GM21528 (cell line): ENCODE measurements around the gene SEZ6L.

Experiments used
- ATAC-seq: cut with Tn5 transposase; IDR thresholded peaks from one replicate; pipeline ENCODE4 v1.9.1; 2021; ENCODE audit warnings: mild to moderate bottlenecking, moderate library complexity; ENCODE audit not compliant: unreplicated experiment, low FRiP score

SEZ6L gene

DNA sequence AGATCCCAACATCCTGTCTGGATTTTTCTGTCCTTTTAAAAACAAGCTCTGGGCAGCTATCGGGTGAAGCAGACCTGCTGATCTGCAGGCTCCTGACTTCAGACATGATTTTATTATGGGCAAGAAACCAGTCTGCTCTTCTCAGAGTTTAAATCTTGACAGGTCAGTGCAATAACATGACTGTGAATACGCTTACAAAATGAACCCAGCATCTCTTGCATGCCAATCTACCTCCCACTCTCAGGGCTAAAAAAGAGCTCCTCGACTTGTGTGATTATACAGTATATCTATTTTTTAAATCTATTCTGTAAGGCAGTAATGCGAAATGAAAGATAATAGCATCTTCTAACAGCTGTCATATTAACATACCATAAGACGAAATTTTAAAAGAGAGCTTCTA lies 241.1 kb downstream of the SEZ6L start:
- ATAC-seq, result no peak

DNA sequence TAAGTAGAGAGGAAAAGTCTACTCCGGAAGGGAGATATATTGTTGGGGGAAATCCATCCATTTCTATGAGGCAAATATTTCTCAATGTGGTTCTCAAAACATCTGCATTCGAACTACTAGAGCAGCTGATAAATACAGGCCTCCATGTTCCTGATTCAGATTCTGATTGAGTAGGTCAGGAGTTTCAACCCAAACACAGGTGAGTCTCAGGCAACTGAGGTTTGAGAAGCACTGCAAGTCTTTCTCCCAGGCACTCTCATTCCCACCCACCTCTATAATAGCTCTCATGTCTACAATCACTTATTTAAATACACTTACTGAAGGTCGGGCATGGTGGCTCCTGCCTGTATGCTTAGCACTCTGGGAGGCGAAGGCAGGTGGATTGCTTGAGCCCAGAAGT lies 245.1 kb downstream of the SEZ6L start:
- no peak for ATAC-seq

DNA sequence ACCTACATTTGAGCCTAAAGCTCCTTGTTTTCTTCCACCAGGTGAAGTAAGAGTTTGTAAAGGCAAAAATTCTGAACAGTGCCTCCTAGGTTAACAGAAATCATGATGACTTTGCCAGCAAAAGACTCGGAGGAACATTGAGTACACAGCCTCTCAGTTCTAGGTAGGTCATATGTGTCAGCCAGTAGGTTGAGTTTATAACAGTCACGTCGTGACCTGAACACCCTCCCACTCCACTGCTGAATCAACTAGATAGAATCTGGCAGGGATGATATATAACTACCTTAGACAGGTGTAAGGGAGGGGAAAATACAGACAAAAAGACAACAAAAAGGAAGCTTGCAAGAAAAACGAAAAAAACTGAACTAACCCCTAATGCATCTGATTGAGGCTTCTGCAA lies 247.0 kb downstream of the SEZ6L start:
- ATAC-seq, result no peak

DNA sequence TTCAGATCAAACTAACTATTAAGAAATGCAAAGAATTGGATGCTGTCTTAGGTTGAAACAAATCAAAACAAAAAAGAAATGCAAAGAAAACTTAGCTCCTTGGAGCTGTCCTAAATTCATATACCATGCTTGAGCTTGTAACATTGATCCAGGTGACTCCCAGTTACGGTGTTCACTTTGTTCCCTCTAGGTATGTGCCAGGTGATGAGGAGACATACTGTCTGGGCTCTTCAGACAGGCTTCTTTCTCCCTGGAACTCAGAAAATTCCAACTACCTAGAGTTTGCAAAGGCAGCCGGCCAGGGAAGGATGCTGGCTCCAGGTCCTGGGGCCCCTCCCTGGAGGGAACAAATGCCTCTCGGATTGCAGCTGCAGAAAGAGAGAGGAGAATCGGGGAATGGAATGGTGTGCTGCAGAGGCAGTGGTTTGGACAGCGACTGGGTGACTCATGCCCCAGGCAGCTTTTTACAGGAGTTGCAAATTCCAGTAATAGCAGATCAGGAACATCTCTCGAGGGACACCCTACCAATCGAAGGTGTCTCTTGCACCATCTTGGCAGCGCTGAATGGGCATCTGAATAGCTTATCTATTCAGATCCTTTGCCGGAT lies 247.5 kb downstream of the SEZ6L start:
- no peak for ATAC-seq

DNA sequence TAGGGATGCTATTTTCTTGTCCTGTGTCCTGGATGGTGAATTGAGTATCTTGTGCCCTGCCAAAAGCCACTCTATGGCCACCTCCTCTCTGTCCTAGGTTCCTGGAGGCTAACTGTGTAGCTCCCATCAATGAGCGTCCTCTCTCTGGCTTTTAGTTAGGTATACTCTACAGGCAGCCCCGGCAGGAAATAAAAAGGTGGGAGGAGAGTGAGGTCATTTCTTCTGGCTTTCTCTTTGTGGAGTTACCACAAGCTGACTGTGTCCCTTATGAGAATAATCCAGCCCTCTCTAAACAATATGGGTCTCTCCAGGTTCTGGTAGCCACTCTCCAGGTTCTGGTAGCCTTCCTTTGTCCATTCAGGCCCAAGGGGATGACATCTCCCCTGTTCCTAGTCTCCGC lies 248.1 kb downstream of the SEZ6L start:
- no peak for ATAC-seq

DNA sequence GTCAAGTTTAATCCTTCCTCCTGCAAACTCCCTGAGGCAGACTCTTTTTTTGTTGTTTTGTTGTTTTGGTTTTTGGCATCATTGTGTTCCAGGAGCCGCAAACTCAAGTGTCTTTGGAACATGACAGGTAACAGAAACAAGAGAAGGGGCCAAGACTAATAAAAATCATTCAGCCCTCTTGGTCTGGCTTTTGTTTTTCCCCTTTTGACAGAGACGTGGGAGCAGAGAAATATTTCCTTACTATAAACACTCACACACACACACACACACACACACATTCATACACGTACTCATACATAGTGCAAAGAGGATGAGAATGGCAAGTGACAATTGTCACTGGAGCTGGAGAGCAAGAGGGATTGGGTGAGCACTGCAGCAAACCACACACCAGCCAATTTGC lies 249.4 kb downstream of the SEZ6L start:
- ATAC-seq, result no peak

DNA sequence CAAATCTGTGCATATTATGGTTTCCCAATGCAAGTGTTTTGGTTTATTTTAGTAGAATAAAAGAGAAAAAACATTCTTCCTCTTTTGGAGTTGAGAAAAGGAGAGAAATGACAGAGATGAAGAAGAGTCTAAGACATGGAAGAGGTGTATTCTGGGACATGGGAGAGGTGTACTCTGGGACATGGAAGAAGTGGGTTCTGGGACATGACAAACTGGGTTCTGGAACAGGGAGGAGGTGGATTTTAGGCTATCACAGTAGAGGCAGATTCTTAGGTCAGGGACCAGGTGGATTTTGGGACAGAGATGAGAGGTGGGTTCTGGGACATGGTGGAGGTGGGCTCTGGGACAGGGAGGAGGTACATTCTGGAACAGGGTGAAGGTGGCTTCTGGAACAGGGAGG lies 257.7 kb downstream of the SEZ6L start:
- ATAC-seq, result no peak

DNA sequence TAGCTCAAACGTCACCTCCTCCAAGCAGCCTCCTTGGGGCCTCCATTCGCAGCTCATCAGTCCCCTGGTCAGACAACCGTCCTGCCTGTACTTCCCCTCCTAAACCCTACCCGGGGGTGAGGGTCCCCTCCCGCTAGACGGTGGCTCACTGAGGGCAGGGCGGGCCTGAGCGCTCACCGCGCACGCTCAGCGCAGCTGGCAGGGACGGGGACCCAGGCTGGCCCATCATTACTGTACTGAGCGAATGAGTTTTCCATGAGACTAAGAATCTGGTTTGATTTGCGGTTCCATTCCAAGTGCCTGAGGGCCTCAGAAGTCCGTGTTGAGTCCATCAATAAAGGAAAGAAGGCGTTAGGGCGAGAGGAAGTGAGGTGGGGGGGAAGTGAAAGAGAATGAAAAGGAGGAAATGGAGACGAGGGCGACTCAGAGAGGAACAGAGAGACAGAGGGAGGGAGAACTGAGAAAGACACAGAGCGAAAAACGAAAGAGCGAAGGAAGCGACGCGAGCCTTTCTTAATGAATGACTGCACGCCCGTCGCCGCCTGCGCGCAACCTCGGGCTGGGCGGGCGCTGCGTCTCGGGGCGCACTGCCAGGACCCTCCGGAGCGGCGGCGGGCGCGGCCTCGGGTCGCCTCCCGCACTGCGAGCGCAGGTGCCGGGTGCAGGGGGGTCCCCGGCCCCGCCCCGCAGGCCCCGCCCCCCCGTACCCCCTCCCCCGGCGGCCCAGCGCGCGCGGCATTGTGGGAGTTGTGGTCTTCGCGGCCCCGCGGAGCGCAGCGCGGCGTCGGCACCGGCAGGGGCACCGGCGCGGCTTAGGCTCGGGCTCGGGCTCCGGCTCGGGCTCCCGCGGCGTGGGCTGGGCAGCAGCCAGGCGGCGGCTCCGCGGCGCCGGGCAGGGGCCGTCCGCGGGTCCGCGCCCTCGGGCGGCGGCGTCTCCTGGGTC lies 259.5 kb downstream of the SEZ6L start, which contains the start of gene ASPHD2:
TSS of gene ASPHD2 (plus strand) at position 746 of the 943 bp plus-strand sequence. CDS start 4,356 bp downstream, outside the sequence.
- ATAC-seq, result peak; percentile 66

DNA sequence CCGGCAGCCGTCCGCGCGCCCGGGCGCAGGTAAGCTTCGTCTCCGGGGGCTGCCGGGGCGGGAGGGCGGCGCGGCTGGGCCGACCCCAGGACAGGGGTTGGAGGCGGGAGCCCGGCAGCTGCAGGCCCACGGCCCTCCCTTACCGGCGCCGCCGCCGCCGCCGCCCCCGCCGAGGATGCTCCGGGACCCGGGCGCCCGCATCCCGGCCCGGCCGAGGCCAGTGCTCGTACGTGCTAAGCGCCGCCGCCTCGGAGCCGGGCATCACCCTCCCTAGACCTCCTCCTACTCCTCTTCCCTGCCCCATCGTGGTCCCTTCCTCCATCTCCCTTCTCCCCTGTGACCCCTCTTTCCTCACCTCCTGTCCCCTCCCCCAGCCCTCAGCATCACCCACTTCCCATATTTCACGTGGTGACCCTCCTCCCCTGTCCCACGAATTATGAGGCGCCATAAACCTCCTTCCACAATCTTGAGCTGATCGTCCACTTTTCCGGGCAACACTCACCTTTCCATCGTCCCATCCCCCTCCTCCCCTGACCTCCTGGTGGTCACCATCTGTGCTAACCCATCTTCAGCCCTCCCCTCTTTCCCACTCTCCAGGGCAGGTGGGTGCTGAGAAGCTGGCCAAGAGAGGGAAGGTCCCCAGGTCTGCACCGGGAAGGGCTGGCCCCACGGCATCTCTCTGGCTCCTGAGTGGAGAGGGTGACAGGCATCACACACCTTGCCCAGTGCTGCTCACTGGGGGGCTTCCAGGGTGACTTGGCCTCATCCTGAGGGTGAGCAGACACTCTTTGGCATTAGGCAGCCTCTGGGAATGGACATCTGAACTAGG lies 260.4 kb downstream of the SEZ6L start:
- peak; percentile 7 for ATAC-seq

DNA sequence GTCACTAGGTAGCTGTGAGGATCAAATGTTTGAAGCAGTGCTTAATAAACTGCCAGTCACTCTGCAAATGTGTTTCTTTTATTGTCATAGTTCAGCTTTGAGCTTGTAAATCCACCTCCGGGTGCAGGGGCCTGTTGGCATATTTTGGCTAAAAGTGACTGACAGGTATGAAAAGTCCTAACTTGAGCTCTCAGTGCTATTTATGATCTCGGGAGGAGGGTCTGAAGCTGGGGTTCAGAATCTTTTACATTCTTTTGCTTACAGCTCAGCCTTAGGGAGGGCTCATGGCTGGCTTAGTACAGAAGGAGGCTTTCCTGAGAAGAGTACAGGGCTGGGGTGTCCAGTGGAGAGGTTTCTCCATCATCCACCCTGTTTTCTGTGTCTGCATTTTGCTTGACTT lies 261.3 kb downstream of the SEZ6L start:
- ATAC-seq, result no peak

DNA sequence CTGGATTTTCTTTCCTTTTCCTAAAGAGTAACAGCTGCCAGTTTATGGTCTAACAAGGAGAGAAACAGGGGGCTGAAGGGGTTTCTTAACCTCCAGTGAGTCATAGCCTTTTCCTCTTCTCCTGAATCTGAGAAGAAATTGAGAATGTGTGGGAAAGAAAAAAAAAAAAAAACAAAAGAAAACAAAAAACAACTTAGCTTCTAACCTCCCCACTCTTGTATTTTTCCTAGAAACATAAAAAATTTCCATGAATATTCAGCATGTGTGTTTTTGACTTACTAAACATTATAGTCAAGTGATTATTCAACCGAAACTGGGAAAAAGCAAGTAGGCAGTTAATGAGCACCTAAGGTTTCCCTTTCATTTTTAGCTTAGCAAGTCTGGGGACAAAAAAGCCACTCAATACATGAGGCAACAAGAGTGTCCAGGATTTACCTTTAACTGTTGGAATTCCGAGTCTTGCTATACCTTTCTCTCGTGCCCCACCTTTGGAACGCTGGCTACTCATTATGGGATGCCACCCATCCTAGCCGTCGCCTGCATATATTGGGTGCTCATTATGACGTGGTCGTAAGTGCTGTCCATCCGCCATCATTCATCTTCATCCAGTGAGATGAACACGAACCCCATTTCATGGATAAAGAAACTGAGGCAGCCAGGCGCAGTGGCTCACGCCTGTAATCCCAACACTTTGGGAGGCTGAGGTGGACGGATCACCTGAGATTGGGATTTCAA lies 262.2 kb downstream of the SEZ6L start:
- ATAC-seq, result no peak

DNA sequence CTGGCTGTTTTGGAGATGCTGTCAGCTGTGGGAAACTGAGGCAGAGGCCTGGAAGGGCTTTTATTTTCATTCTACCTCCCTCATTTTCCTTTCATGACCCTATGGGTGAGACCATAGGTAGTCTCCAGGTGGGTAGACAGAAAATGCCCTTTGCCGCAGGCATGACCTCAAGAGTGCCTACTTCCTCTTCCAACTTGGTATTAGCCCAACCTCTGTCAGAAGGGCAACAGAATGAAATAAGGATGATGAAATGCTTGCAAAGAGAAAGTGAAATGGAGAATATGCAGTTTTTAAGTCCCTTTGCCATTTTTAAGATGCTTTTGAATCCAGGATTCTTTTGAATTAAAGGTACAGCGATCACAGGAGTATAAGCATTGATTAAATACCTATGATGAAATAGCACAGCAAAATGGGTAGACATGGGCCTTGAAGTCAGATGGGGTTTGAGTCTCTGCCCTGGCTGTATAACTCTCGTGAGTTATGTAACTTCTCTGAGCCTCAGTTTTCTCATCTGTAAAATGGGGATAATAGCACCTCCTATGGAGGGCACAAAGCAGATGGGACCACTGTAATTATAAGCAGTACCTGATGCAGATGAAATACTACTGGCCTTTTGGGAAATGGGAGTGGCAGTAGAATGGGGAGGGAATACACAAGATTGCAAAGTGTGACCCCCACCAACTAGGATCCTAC lies 263.5 kb downstream of the SEZ6L start:
- ATAC-seq, result no peak
